ENCODE data around the gene ALDH2.

DNA sequence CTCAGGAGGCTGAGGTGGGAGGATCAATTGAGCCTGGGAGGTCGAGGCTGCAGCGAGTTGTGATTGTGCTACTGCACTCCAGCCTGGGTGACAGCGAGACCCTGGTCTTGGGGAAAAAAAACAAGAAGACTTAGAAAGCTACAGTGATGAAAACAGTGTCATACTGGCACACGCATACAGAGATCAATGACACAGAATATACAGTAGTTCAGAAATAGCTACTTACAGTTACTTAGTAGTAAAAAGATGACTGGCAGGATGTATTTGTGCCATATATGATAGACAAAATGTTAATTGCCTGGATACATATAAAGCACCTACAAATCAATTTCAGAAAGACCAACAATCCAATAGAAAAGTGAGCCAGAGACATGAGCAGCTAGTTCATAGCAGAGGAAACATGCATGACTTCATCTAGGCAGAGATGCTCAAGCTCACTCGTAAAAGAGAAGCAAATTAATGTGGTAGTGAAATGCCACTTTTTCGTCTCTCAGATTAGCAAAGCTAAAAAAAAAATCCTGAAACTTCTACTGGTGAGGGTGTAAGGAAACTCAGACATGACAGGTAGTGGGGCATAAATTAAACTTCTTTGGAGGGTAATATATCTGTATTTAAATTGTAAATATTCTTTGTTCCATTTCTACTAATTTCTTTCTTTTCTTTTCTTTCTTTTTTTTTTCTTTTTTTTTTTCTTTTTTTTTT is 2.5 kb upstream of the ALDH2 start:
- TF ChIP-seq REST (IDR thresholded peaks at IDR 0.05; ENCODE audit: low read depth, low read length) (no peak), CEBPB (IDR thresholded peaks at IDR 0.05; ENCODE audit: borderline replicate concordance in 1 of 2, low read depth in 2 of 2, low read length in 2 of 2) (no peak), RAD21 (IDR thresholded peaks at IDR 0.05; ENCODE audit: insufficient read depth, low read depth, low read length) (no peak), TCF12 (IDR thresholded peaks at IDR 0.05; ENCODE audit: low read depth, low read length) (no peak), TAF1 (IDR thresholded peaks at IDR 0.05; ENCODE audit: borderline replicate concordance, low read depth, low read length) (no peak), ZNF217 (IDR thresholded peaks at IDR 0.05) (no peak), EP300 (IDR thresholded peaks at IDR 0.05; ENCODE audit: borderline replicate concordance in 1 of 2, control insufficient read depth in 1 of 2, low read depth in 2 of 2, low read length in 2 of 2) (no peak), BCL11A (IDR thresholded peaks at IDR 0.05; ENCODE audit: low read depth, low read length) (no peak), YY1 (IDR thresholded peaks at IDR 0.05; ENCODE audit: low read depth, low read length) (no peak), RCOR1 (conservative IDR thresholded peaks at IDR 0.05; ENCODE audit: low read depth, low read length) (no peak), HDGF (IDR thresholded peaks at IDR 0.05) (no peak), POLR2AphosphoS5 (IDR thresholded peaks at IDR 0.05; ENCODE audit: low read length) (no peak), NR2C2 (IDR thresholded peaks at IDR 0.05; ENCODE audit: borderline replicate concordance, control insufficient read depth, insufficient read length, low read depth) (no peak)
- TF ChIP-seq, protein P1, sequence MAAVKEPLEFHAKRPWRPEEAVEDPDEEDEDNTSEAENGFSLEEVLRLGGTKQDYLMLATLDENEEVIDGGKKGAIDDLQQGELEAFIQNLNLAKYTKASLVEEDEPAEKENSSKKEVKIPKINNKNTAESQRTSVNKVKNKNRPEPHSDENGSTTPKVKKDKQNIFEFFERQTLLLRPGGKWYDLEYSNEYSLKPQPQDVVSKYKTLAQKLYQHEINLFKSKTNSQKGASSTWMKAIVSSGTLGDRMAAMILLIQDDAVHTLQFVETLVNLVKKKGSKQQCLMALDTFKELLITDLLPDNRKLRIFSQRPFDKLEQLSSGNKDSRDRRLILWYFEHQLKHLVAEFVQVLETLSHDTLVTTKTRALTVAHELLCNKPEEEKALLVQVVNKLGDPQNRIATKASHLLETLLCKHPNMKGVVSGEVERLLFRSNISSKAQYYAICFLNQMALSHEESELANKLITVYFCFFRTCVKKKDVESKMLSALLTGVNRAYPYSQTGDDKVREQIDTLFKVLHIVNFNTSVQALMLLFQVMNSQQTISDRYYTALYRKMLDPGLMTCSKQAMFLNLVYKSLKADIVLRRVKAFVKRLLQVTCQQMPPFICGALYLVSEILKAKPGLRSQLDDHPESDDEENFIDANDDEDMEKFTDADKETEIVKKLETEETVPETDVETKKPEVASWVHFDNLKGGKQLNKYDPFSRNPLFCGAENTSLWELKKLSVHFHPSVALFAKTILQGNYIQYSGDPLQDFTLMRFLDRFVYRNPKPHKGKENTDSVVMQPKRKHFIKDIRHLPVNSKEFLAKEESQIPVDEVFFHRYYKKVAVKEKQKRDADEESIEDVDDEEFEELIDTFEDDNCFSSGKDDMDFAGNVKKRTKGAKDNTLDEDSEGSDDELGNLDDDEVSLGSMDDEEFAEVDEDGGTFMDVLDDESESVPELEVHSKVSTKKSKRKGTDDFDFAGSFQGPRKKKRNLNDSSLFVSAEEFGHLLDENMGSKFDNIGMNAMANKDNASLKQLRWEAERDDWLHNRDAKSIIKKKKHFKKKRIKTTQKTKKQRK (IDR thresholded peaks at IDR 0.05; ENCODE audit: low read depth, low read length), result no peak

All from GM12878 (cell line).